K562 treated with DMSO at 1 percent for 4 hours (cell line): ENCODE measurements around the gene GOLPH3. TPM values are rescaled to one million over a fixed set of nuclear protein-coding genes. Genes with fewer than 3 reads are reported as not detected.

Source experiments
- total RNA-seq: library from RNA; unstranded; fragments of 300-600 nt; gene quantifications from 2 replicates; pipeline ENCODE4 v1.2.3, GENCODE V29; 2022; ENCODE audit not compliant: insufficient read depth

GOLPH3 gene
- 52.4 and 73.9 TPM in 2 replicates for total RNA-seq

GRCh38 chr5:32174011-32174870 is at the start of gene GOLPH3:
Gene GOLPH3, minus strand, starts transcription at chr5:32174319. Its CDS starts 285 bp downstream, at chr5:32174034.

Other genes with a start within 250 kb of the GOLPH3 start
- gene MTMR12, start 138.6 kb upstream of the GOLPH3 start, total RNA-seq: 10.1 and 10.6 TPM in 2 replicates